Measurements from ENCODE around the gene ATP1A1. TPM values are rescaled to one million over a fixed set of nuclear protein-coding genes. Genes with fewer than 3 reads are reported as not detected.
A peak's percentile ranks its signal among the peaks of the same experiment; 100 is the strongest.

Gene ATP1A1
- total RNA-seq, 1 donor from 2014 or later: 358 TPM

DNA sequence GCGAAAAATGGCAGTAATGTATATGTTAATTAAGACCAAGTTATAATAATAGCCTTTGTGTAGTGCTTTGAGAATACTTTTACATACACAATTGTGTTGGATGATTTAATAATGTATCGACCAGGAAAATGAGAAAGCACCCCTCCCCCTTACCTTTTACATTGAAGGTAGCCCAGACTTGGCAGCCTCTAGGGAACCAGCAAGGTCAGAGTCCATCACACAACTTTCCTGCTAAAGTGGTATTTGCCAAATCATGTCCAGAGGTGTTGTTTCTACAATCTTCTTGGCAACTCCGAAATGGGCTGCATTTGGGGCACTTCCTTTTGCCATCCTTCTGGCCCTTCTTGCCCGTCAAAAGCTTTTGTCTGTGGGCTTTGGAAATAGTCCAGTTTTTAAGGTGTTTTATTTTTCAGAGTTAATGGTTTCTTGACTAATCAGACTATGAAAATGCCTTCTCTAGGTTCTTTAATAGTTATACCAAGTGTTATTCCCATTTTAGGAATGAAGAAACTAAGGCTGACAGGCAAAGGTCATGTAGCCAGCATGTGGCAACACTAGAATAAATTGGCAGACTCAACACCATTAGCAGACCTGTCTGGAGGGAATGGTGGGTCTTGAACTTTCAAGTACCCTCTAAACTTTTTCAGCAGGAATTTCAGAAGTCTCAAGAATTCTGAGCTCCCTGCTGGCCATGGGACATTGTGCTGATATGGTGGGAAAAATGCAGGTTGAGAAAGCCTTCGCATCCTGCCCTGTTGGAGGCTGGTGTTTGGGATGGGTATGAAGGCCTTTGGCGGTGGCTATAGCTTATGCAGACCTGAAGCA, 6.8 kb downstream of the ATP1A1 start:
- no peak for DNase-seq (ENCODE audit: extremely low spot score in 2 of 2)
- Histone ChIP-seq H3K4me3 (no peak overlapping the region), H3K27ac (peak overlapping the region; percentile 97), H3K9me3 (no peaks in the 10 kb centered on the region), H3K36me3 (peaks cover 0 to 6% of the 10 kb centered on the region in 2 donors), H3K27me3 (no peaks in the 10 kb centered on the region), H3K4me1 (peaks cover 87% of the 10 kb centered on the region)
- TF ChIP-seq, protein P1, sequence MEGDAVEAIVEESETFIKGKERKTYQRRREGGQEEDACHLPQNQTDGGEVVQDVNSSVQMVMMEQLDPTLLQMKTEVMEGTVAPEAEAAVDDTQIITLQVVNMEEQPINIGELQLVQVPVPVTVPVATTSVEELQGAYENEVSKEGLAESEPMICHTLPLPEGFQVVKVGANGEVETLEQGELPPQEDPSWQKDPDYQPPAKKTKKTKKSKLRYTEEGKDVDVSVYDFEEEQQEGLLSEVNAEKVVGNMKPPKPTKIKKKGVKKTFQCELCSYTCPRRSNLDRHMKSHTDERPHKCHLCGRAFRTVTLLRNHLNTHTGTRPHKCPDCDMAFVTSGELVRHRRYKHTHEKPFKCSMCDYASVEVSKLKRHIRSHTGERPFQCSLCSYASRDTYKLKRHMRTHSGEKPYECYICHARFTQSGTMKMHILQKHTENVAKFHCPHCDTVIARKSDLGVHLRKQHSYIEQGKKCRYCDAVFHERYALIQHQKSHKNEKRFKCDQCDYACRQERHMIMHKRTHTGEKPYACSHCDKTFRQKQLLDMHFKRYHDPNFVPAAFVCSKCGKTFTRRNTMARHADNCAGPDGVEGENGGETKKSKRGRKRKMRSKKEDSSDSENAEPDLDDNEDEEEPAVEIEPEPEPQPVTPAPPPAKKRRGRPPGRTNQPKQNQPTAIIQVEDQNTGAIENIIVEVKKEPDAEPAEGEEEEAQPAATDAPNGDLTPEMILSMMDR (IDR thresholded peaks at IDR 0.05): no peak
- no peak for TF ChIP-seq POLR2AphosphoS5 (IDR thresholded peaks at IDR 0.05; ENCODE audit: insufficient read depth in 1 of 2, low read depth in 1 of 2)
- intact Hi-C loops (cut with DNase I): loop anchor here (10.0 kb wide), 1 partner anchor 215 kb away; no protein-coding TSS in a partner anchor

DNA sequence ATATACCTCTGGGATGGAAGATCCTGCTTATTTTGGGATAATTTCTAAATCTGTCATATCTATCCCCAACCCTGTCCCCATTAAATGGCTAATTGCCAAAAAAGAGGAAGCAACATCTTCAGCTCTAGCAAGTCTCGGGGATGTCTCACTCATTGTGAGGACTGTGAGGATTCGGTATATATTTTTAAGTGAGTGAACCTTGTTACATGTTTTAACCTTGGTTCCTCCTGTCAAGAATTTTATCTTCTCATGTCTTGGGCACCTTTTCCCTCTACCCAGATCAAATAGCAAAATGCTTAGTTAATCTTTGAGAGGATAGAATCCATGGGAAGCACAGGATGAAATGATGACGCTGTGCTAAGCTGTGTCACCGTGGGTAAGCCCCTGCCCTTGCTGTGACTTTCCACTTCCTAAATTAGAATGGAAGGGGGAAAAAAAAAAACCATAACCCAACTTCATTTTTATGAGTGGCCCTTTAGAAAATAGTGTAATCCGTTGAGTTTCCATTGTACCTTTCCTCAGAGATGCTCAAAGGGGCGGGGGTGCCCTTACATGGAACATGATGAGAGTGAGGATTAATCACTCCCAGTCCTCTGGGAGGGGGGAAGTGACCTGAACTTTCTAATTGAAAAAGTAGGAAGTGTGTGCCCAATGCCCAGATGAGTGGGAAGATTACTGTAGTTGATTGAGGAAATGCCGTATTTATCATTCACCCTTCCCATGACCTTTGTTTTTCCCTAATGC, 7.6 kb downstream of the ATP1A1 start:
- Histone ChIP-seq H3K27me3 (no peaks in the 10 kb centered on the region), H3K4me3 (no peak overlapping the region), H3K36me3 (peaks cover 0 to 14% of the 10 kb centered on the region in 2 donors), H3K4me1 (peaks cover 80% of the 10 kb centered on the region), H3K9me3 (no peaks in the 10 kb centered on the region), H3K27ac (peak overlapping the region; percentile 97)
- intact Hi-C loops (cut with DNase I): no loop called here
- peak in 1 of 2 donors; percentile 33 for TF ChIP-seq POLR2AphosphoS5 (IDR thresholded peaks at IDR 0.05; ENCODE audit: insufficient read depth in 1 of 2, low read depth in 1 of 2)
- no peak for TF ChIP-seq POLR2A (IDR thresholded peaks at IDR 0.05)
- no peak for DNase-seq (ENCODE audit: extremely low spot score in 2 of 2)

DNA sequence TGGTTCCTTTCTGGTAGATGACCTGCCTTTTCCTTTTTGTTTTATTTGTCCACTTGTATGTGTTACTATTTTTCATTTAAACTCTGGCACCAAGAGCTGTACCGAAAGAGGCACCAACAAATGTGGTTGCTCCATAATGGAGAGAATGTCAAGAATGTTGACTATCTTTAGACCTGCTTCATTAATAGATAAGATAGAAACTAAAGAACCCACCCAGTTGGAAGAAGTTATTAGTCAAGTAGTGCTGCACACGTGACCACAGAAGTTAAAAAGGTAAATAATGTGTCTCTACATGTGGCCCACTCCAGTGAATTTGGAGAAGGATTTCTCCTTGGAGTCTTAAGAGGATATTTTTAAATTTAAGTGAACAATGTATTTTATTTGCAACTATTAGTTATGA, 9.3 kb downstream of the ATP1A1 start:
- no peak overlapping the region for H3K4me3 ChIP-seq
- peaks cover 0 to 25% of the 10 kb centered on the region in 2 donors for H3K36me3 ChIP-seq
- no peak for TF ChIP-seq POLR2A (IDR thresholded peaks at IDR 0.05)
- TF ChIP-seq, protein P1 (IDR thresholded peaks at IDR 0.05): no peak
- no peak for TF ChIP-seq POLR2AphosphoS5 (IDR thresholded peaks at IDR 0.05; ENCODE audit: insufficient read depth in 1 of 2, low read depth in 1 of 2)
- H3K27me3 ChIP-seq: no peaks in the 10 kb centered on the region
- no peak overlapping the region for H3K27ac ChIP-seq
- H3K4me1 ChIP-seq: peaks cover 71% of the 10 kb centered on the region
- DNase-seq (ENCODE audit: extremely low spot score in 2 of 2): no peak
- no peaks in the 10 kb centered on the region for H3K9me3 ChIP-seq
- intact Hi-C loops (cut with DNase I): no loop called here

DNA sequence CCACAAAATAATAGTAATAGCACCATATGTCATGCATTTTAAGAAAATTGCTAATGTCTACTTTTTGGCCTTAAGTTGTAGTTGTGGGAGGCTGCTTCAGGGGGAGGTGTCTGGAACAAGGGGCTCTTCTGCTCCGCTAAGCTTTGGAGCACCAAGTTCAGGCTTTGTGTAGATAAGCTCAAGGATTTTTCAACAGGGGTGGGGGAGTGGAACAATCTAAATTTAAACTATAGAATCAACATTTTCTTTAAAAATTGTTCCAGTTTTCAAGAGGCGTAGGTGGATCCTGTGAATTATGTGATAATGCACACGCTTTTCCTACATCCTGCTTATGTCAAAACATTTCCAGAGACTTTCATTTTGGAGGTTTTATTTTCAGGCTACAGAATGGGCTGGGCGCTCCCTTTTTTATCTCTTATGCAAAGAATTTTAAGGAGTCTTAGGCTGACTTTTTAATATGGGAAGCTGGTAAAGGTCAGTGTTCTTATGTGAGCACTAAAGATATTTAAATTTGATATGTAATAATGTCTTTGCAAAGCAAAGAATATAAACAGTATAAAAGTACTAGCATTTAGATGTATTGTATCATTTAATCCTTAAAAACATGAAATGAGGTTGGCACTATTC, 9.9 kb downstream of the ATP1A1 start:
- no peak overlapping the region for H3K4me3 ChIP-seq
- peaks cover 0 to 32% of the 10 kb centered on the region in 2 donors for H3K36me3 ChIP-seq
- no peak overlapping the region for H3K27ac ChIP-seq
- intact Hi-C loops (cut with DNase I): no loop called here
- DNase-seq (ENCODE audit: extremely low spot score in 2 of 2): no peak
- H3K4me1 ChIP-seq: peaks cover 71% of the 10 kb centered on the region
- H3K9me3 ChIP-seq: no peaks in the 10 kb centered on the region
- TF ChIP-seq POLR2AphosphoS5 (IDR thresholded peaks at IDR 0.05; ENCODE audit: insufficient read depth in 1 of 2, low read depth in 1 of 2): no peak
- TF ChIP-seq, protein P1 (IDR thresholded peaks at IDR 0.05): no peak
- H3K27me3 ChIP-seq: no peaks in the 10 kb centered on the region

DNA sequence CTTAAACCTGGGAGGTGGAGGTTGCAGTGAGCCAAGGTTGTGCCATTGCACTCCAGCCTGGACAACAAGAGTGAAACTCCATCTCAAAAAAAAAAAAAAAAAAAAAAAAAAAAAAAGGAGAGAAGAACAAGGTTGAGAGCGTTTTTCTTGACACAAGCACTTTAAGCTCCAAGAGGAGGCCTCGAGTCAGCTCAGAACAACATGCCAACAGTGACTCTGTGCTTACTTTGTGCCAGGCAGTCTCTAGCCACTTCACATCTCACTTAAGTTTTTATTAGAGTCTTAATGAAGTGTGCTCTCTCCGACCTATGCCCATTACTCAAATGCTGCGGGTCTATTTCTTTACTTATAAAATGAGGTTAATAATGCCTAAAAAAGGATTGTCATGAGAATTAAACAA, 13.0 kb downstream of the ATP1A1 start:
- no peak overlapping the region for H3K27ac ChIP-seq
- peaks cover 53% of the 10 kb centered on the region for H3K4me1 ChIP-seq
- TF ChIP-seq, protein P1 (IDR thresholded peaks at IDR 0.05): no peak
- TF ChIP-seq POLR2AphosphoS5 (IDR thresholded peaks at IDR 0.05; ENCODE audit: insufficient read depth in 1 of 2, low read depth in 1 of 2) (no peak), POLR2A (IDR thresholded peaks at IDR 0.05) (no peak)
- intact Hi-C loops (cut with DNase I): no loop called here
- DNase-seq (ENCODE audit: extremely low spot score in 2 of 2): no peak
- peaks cover 10 to 63% of the 10 kb centered on the region in 2 donors for H3K36me3 ChIP-seq
- no peak overlapping the region for H3K4me3 ChIP-seq
- no peaks in the 10 kb centered on the region for H3K27me3 ChIP-seq
- no peaks in the 10 kb centered on the region for H3K9me3 ChIP-seq

Measured in vagina (tissue), 2 donors.